ENCODE results near the gene GBA2. TPM values are rescaled to one million over a fixed set of nuclear protein-coding genes. Genes with fewer than 3 reads are reported as not detected.
A peak's percentile ranks its signal among the peaks of the same experiment; 100 is the strongest.

GBA2 gene
- total and polyA plus RNA-seq, 2 experiments from 2014 or later, result 135 to 157 TPM

- TF ChIP-seq, protein P1, sequence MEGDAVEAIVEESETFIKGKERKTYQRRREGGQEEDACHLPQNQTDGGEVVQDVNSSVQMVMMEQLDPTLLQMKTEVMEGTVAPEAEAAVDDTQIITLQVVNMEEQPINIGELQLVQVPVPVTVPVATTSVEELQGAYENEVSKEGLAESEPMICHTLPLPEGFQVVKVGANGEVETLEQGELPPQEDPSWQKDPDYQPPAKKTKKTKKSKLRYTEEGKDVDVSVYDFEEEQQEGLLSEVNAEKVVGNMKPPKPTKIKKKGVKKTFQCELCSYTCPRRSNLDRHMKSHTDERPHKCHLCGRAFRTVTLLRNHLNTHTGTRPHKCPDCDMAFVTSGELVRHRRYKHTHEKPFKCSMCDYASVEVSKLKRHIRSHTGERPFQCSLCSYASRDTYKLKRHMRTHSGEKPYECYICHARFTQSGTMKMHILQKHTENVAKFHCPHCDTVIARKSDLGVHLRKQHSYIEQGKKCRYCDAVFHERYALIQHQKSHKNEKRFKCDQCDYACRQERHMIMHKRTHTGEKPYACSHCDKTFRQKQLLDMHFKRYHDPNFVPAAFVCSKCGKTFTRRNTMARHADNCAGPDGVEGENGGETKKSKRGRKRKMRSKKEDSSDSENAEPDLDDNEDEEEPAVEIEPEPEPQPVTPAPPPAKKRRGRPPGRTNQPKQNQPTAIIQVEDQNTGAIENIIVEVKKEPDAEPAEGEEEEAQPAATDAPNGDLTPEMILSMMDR (IDR thresholded peaks at IDR 0.05; ENCODE audit: low read depth, low read length), result no peak
- Histone ChIP-seq H3K4me1 (ENCODE audit: low read depth) (peaks cover 37% of the 10 kb centered on the region), H3K27ac (peak overlapping the region; percentile 100), H3K4me3 (peak overlapping the region; percentile 76), H3K36me3 (peaks cover 28% of the 10 kb centered on the region), H3K9me3 (ENCODE audit: low read depth) (no peaks in the 10 kb centered on the region), H3K27me3 (no peaks in the 10 kb centered on the region)
- DNase-seq (ENCODE audit: low read depth in 1 of 2, low spot score in 1 of 2), result peak; percentile 50 to 54
Observed at GRCh38 chr9:35732800-35733541, 16.1 kb downstream of the GBA2 start.

GRCh38 chr9:35732185-35732799 lies 16.7 kb downstream of the GBA2 start, which contains the start of the genes CREB3 and TLN1:
Gene CREB3 (plus strand): TSS chr9:35732666. CDS start chr9:35732773, 107 bp downstream.
Gene TLN1 (minus strand): TSS chr9:35732195. CDS start chr9:35725694, 6,501 bp downstream.
- DNase-seq (ENCODE audit: low read depth in 1 of 2, low spot score in 1 of 2), result peak; percentile 98 to 100
- Histone ChIP-seq H3K4me1 (ENCODE audit: low read depth) (peaks cover 43% of the 10 kb centered on the region), H3K9me3 (ENCODE audit: low read depth) (no peaks in the 10 kb centered on the region), H3K27ac (peak within 1 kb of the TSS; percentile 100), H3K27me3 (no peaks in the 10 kb centered on the region), H3K4me3 (peak within 1 kb of the TSS; percentile 76), H3K36me3 (peaks cover 26% of the 10 kb centered on the region)
- TF ChIP-seq, protein P1 (IDR thresholded peaks at IDR 0.05; ENCODE audit: low read depth, low read length), result no peak

GRCh38 chr9:35731415-35732184 lies 17.4 kb downstream of the GBA2 start:
- Histone ChIP-seq H3K27me3 (no peaks in the 10 kb centered on the region), H3K36me3 (peaks cover 19% of the 10 kb centered on the region), H3K27ac (peak overlapping the region; percentile 100), H3K4me1 (ENCODE audit: low read depth) (peaks cover 50% of the 10 kb centered on the region), H3K9me3 (ENCODE audit: low read depth) (no peaks in the 10 kb centered on the region), H3K4me3 (peak overlapping the region; percentile 76)
- TF ChIP-seq, protein P1 (IDR thresholded peaks at IDR 0.05; ENCODE audit: low read depth, low read length), result no peak
- DNase-seq (ENCODE audit: low read depth in 1 of 2, low spot score in 1 of 2), result no peak

DNA sequence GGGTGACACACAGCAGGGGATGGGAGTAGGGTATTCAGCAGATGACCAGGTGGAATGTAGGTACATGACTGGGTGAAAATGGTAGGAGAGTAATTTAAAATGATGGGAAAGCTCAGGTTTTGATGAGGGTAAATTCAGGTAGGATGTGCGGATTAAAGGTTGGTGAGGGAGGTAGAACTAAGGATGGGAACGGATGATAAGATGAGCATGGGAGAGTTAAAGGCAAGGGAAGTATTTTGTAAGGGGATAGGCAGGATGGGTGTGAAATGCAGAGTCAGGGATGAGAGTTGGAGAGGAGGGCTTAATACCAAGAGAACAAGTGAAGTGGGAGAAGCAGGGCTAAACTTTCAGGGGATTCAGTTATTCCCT lies 18.6 kb downstream of the GBA2 start:
- peak overlapping the region; percentile 76 for H3K4me3 ChIP-seq
- H3K9me3 ChIP-seq (ENCODE audit: low read depth), result no peaks in the 10 kb centered on the region
- H3K27me3 ChIP-seq, result no peaks in the 10 kb centered on the region
- TF ChIP-seq, protein P1 (IDR thresholded peaks at IDR 0.05; ENCODE audit: low read depth, low read length), result no peak
- peaks cover 14% of the 10 kb centered on the region for H3K36me3 ChIP-seq
- DNase-seq (ENCODE audit: low read depth in 1 of 2, low spot score in 1 of 2), result no peak
- peak overlapping the region; percentile 100 for H3K27ac ChIP-seq
- peaks cover 53% of the 10 kb centered on the region for H3K4me1 ChIP-seq (ENCODE audit: low read depth)

DNA sequence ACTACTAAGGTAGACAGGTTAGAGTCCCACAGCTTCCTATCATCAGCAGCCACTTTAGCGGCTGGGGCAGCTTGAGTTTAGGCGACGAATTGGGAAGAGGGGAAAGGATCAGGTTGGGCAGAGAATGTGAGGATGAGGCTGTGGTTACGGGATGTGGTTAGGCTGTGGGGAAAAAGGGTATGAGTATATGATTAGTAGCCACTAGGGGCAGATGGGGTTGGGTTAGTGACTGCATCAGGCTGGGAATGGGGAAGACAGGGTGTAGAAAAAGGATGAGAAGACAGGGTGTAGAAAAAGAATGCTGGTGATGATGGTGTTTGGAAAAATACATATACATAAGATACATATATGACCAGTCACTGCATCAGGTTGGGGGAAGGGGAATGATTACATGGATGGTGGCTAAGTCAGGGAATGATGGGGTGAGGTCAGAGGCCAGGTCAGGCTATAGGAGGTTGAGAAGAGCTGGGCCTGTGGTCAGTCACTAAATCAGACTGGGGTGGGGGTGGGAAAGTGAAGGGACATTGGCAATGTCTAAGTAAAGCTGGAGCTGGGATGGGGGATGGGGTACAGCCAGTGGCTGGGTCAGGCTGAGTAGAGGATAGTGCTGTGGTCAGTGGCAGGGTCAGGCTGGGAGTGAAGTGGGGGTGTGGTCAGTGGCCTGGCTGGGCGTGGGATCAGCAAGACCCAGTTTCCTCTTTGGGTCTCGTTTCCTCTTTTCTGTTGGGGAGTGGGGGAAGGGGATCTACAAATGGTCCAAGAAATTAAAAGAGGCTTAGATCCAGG lies 19.1 kb downstream of the GBA2 start:
- Histone ChIP-seq H3K36me3 (peaks cover 14% of the 10 kb centered on the region), H3K4me1 (ENCODE audit: low read depth) (peaks cover 53% of the 10 kb centered on the region), H3K4me3 (peak overlapping the region; percentile 11), H3K9me3 (ENCODE audit: low read depth) (no peaks in the 10 kb centered on the region), H3K27me3 (no peaks in the 10 kb centered on the region), H3K27ac (peak overlapping the region; percentile 100)
- TF ChIP-seq, protein P1 (IDR thresholded peaks at IDR 0.05; ENCODE audit: low read depth, low read length), result peak; percentile 68
- DNase-seq (ENCODE audit: low read depth in 1 of 2, low spot score in 1 of 2), result peak; percentile 56 to 86
